SK-N-SH (cell line): ENCODE data around the gene SUPV3L1. TPM values are rescaled to one million over a fixed set of nuclear protein-coding genes. Genes with fewer than 3 reads are reported as not detected.

Experiments used
- CTCF ChIA-PET: fragments of 300-600, 350-600 bp; formaldehyde crosslinking; extraction: SDS; loops from one replicate; lab custom pipeline; 2021; lab: Yijun Ruan, JAX
- POLR2A ChIA-PET: fragments of 350-600 bp; sonication (Branson Sonifier 250); formaldehyde crosslinking; extraction: SDS; loops from one replicate; lab custom pipeline; 2020; ENCODE audit warnings: antibody characterized with exemption, inconsistent platforms; lab: Yijun Ruan, JAX
- DNase-seq: peaks from one replicate; pipeline ENCODE4 v3.0.0; 2012
- H2AFZ ChIP-seq: fragments of 200-600 bp; sonication (generic); 2 replicates; pipeline ENCODE4 v1.8.1; 2016; ENCODE audit warnings: antibody characterized with exemption, mild to moderate bottlenecking, low read depth
- H3F3A ChIP-seq: fragments of 200-600 bp; sonication (generic); replicated peaks from 2 replicates; pipeline ENCODE3; 2016; ENCODE audit warnings: antibody characterized with exemption, mild to moderate bottlenecking; ENCODE audit not compliant: insufficient read depth
- H3K27ac ChIP-seq, 2 experiments: fragments of 200-500 bp in 1 of 2; fragments of 200-600 bp in 1 of 2; sonication (Bioruptor generic) in 1 of 2; sonication (generic), shearing (Covaris generic) in 1 of 2; 2 replicates each; pipeline versions ENCODE4 v1.5.1 to v1.6.1; 2014 to 2016; ENCODE audit warnings: low read depth in 2 of 2, inconsistent platforms in 1 of 2, low read length in 1 of 2, mild to moderate bottlenecking in 1 of 2, mixed read lengths in 1 of 2
- H3K27me3 ChIP-seq: fragments of 200-600 bp; sonication (generic), shearing (Covaris generic); 2 replicates; pipeline ENCODE4 v1.6.1; 2016; ENCODE audit warnings: mixed run types; ENCODE audit not compliant: insufficient read depth
- H3K36me3 ChIP-seq, 2 experiments: fragments of 200-500 bp in 1 of 2; fragments of 200-600 bp in 1 of 2; sonication (Bioruptor generic) in 1 of 2; sonication (generic) in 1 of 2; replicated peaks in 1 of 2; 2 replicates each; pipeline versions ENCODE3 to v1.5.1; 2014 to 2016; ENCODE audit warnings: low read length in 1 of 2, mild to moderate bottlenecking in 1 of 2; ENCODE audit not compliant: insufficient read depth in 2 of 2, control insufficient read depth in 1 of 2
- H3K4me1 ChIP-seq, 2 experiments: fragments of 200-500 bp in 1 of 2; fragments of 200-600 bp in 1 of 2; sonication (Bioruptor generic) in 1 of 2; sonication (generic), shearing (Covaris generic) in 1 of 2; 2 replicates each; pipeline versions ENCODE4 v1.5.1 to v1.6.1; 2014 to 2016; ENCODE audit warnings: low read depth in 1 of 2, low read length in 1 of 2, mixed run types in 1 of 2; ENCODE audit not compliant: insufficient read depth in 2 of 2, control insufficient read depth in 1 of 2
- H3K4me2 ChIP-seq: fragments of 200-600 bp; sonication (generic), shearing (Covaris generic); 2 replicates; pipeline ENCODE4 v1.6.1; 2017; ENCODE audit warnings: mixed run types
- H3K4me3 ChIP-seq, 2 experiments: fragments of 200-500 bp in 1 of 2; fragments of 200-600 bp in 1 of 2; sonication (Bioruptor generic) in 1 of 2; sonication (generic), shearing (Covaris generic) in 1 of 2; 2 replicates each; pipeline versions ENCODE4 v1.5.1 to v1.8.1; 2014 to 2016; ENCODE audit warnings: low read depth in 2 of 2, inconsistent platforms in 1 of 2, low read length in 1 of 2, mild to moderate bottlenecking in 1 of 2, mixed read lengths in 1 of 2, moderate library complexity in 1 of 2
- H3K79me2 ChIP-seq: fragments of 200-600 bp; sonication (generic); 2 replicates; pipeline ENCODE4 v1.8.1; 2017; ENCODE audit warnings: mild to moderate bottlenecking; ENCODE audit not compliant: insufficient read depth
- H3K9ac ChIP-seq: fragments of 200-600 bp; sonication (generic); 2 replicates; pipeline ENCODE4 v1.6.1; 2017; ENCODE audit warnings: mixed run types
- H3K9me2 ChIP-seq: fragments of 200-600 bp; sonication (generic); 2 replicates; pipeline ENCODE4 v1.6.1; 2017; ENCODE audit warnings: mixed run types
- H3K9me3 ChIP-seq: fragments of 200-600 bp; sonication (generic); 2 replicates; pipeline ENCODE4 v1.6.1; 2017; ENCODE audit warnings: mixed run types, mild to moderate bottlenecking, moderate library complexity
- H4K20me1 ChIP-seq: fragments of 200-600 bp; sonication (generic); 2 replicates; pipeline ENCODE4 v1.6.1; 2017; ENCODE audit warnings: mild to moderate bottlenecking, mixed run types; ENCODE audit not compliant: insufficient read depth
- CHD2 ChIP-seq: fragments of 150-350 bp; IDR thresholded peaks from 2 replicates; pipeline ENCODE4 v1.6.1; 2018; ENCODE audit warnings: low read length; ENCODE audit not compliant: partially characterized antibody
- ELF1 ChIP-seq: IDR thresholded peaks from 2 replicates; pipeline ENCODE4 v1.4.0; 2012
- EZH2phosphoT487 ChIP-seq: fragments of 200-600 bp; sonication (generic); IDR thresholded peaks from 2 replicates; pipeline ENCODE4 v1.6.1; 2017; ENCODE audit warnings: low read depth, mixed run types, mild to moderate bottlenecking, antibody characterized with exemption, moderate library complexity, borderline replicate concordance
- FOXM1 ChIP-seq: IDR thresholded peaks from 2 replicates; pipeline ENCODE4 v1.4.0; 2012; ENCODE audit warnings: low read depth, mild to moderate bottlenecking
- MEF2A ChIP-seq: IDR thresholded peaks from 2 replicates; pipeline ENCODE4 v1.4.0; 2012; ENCODE audit warnings: low read depth, borderline replicate concordance
- MXI1 ChIP-seq: IDR thresholded peaks from 2 replicates; pipeline ENCODE4 v1.6.1; 2012; ENCODE audit warnings: mild to moderate bottlenecking, low read depth, low read length, improper control_type of control experiment
- NRF1 ChIP-seq: IDR thresholded peaks from 2 replicates; pipeline ENCODE4 v1.6.1; 2012; ENCODE audit warnings: low read depth, mild to moderate bottlenecking, low read length
- RAD21 ChIP-seq: IDR thresholded peaks from 2 replicates; pipeline ENCODE4 v1.6.1; 2012; ENCODE audit warnings: mild to moderate bottlenecking, low read length
- RCOR1 ChIP-seq: fragments of 150-350 bp; IDR thresholded peaks from 2 replicates; pipeline ENCODE4 v1.6.1; 2017; ENCODE audit warnings: antibody characterized with exemption, low read length
- TCF12 ChIP-seq: IDR thresholded peaks from 2 replicates; pipeline ENCODE4 v1.4.0; 2012
- TEAD4 ChIP-seq: IDR thresholded peaks from 2 replicates; pipeline ENCODE4 v1.4.0; 2012; ENCODE audit warnings: mild to moderate bottlenecking, borderline replicate concordance; ENCODE audit not compliant: insufficient read depth
- YY1 ChIP-seq: IDR thresholded peaks from 2 replicates; pipeline ENCODE4 v1.4.0; 2012; ENCODE audit warnings: low read depth, mild to moderate bottlenecking
- ZBTB33 ChIP-seq: IDR thresholded peaks from 2 replicates; pipeline ENCODE4 v1.4.0; 2012; ENCODE audit warnings: low read depth, borderline replicate concordance
- WGBS: methylation state at CpG from one replicate; pipeline ENCODE4 v1.1.6; 2017; ENCODE audit warnings: low lambda C conversion rate; 5-methylcytosine and 5-hydroxymethylcytosine counted together
- polyA plus RNA-seq, 3 experiments: library from polyadenylated mRNA; depleted of rRNA; stranded (reverse); fragments of >200 nt; gene quantifications; 2 replicates each; pipeline ENCODE4 v1.2.3, GENCODE V29; 2012
- TF ChIP-seq, protein P1 (sequence below): IDR thresholded peaks from 2 replicates; pipeline ENCODE4 v1.4.0; 2012; ENCODE audit warnings: low read depth, borderline replicate concordance
- TF ChIP-seq, protein P2 (sequence below): IDR thresholded peaks from 2 replicates; pipeline ENCODE4; 2012
- TF ChIP-seq, protein P3 (sequence below): fragments of 150-350 bp; IDR thresholded peaks from 2 replicates; pipeline ENCODE4 v1.6.1; 2016; ENCODE audit warnings: mild to moderate bottlenecking, low read depth, low read length
- TF ChIP-seq, protein P4 (sequence below): fragments of 150-350 bp; IDR thresholded peaks from 2 replicates; pipeline ENCODE4 v1.6.1; 2017; ENCODE audit warnings: antibody characterized with exemption, low read length, low read depth, borderline replicate concordance

Gene SUPV3L1
- polyA plus RNA-seq, 1 of the 3 experiments (the other 2 are of a cell fraction): 19.8 TPM

GRCh38 chr10:69247313-69247710, 67.3 kb downstream of the SUPV3L1 start (continued):
- no peak for TF ChIP-seq NRF1
- TF ChIP-seq YY1: no peak

GRCh38 chr10:69248117-69248730, 68.2 kb downstream of the SUPV3L1 start:
- H3K79me2 ChIP-seq: no peaks in the 10 kb centered on the region
- no peaks in the 10 kb centered on the region for H3K9me2 ChIP-seq
- DNase-seq: no peak
- H3K27ac ChIP-seq: no peak overlapping the region
- WGBS: 91% methylated on average over 19 of the region's 24 CpGs
- no peaks in the 10 kb centered on the region for H3K36me3 ChIP-seq
- H3K4me2 ChIP-seq: no peak overlapping the region
- H3K4me3 ChIP-seq: no peak overlapping the region
- CTCF ChIA-PET: interaction anchor here (1.3 kb wide), 1 partner anchor 145 kb away, joined by 5 read pairs; no protein-coding TSS in a partner anchor
- peaks cover 0 to 2% of the 10 kb centered on the region in 2 experiments; a peak in 1 of 4 replicates for H3K4me1 ChIP-seq
- no peak for TF ChIP-seq RAD21
- no peak for TF ChIP-seq TEAD4
- no peak for TF ChIP-seq NRF1
- no peak for TF ChIP-seq EZH2phosphoT487
- no peak for TF ChIP-seq TCF12
- no peak for TF ChIP-seq ELF1
- TF ChIP-seq ZBTB33: no peak
- TF ChIP-seq RCOR1: no peak
- no peak for TF ChIP-seq CHD2
- no peak for TF ChIP-seq MEF2A
- TF ChIP-seq, protein P1, sequence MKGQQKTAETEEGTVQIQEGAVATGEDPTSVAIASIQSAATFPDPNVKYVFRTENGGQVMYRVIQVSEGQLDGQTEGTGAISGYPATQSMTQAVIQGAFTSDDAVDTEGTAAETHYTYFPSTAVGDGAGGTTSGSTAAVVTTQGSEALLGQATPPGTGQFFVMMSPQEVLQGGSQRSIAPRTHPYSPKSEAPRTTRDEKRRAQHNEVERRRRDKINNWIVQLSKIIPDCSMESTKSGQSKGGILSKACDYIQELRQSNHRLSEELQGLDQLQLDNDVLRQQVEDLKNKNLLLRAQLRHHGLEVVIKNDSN: no peak
- TF ChIP-seq, protein P2, sequence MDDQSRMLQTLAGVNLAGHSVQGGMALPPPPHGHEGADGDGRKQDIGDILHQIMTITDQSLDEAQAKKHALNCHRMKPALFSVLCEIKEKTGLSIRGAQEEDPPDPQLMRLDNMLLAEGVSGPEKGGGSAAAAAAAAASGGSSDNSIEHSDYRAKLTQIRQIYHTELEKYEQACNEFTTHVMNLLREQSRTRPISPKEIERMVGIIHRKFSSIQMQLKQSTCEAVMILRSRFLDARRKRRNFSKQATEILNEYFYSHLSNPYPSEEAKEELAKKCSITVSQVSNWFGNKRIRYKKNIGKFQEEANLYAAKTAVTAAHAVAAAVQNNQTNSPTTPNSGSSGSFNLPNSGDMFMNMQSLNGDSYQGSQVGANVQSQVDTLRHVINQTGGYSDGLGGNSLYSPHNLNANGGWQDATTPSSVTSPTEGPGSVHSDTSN: no peak
- TF ChIP-seq YY1: no peak
- TF ChIP-seq, protein P3, sequence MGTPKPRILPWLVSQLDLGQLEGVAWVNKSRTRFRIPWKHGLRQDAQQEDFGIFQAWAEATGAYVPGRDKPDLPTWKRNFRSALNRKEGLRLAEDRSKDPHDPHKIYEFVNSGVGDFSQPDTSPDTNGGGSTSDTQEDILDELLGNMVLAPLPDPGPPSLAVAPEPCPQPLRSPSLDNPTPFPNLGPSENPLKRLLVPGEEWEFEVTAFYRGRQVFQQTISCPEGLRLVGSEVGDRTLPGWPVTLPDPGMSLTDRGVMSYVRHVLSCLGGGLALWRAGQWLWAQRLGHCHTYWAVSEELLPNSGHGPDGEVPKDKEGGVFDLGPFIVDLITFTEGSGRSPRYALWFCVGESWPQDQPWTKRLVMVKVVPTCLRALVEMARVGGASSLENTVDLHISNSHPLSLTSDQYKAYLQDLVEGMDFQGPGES: no peak
- TF ChIP-seq MXI1: no peak
- TF ChIP-seq FOXM1: no peak
- TF ChIP-seq, protein P4, sequence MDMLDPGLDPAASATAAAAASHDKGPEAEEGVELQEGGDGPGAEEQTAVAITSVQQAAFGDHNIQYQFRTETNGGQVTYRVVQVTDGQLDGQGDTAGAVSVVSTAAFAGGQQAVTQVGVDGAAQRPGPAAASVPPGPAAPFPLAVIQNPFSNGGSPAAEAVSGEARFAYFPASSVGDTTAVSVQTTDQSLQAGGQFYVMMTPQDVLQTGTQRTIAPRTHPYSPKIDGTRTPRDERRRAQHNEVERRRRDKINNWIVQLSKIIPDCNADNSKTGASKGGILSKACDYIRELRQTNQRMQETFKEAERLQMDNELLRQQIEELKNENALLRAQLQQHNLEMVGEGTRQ: no peak
- no peaks in the 10 kb centered on the region for H4K20me1 ChIP-seq
- no peaks in the 10 kb centered on the region for H3K27me3 ChIP-seq
- POLR2A ChIA-PET: no interaction called here
- no peak overlapping the region for H3K9ac ChIP-seq
- H2AFZ ChIP-seq: no peak overlapping the region
- H3K9me3 ChIP-seq: no peaks in the 10 kb centered on the region
- H3F3A ChIP-seq: no peaks in the 10 kb centered on the region
